Keratinocyte (primary cell): ENCODE results near the gene HNF1B. TPM values are rescaled to one million over a fixed set of nuclear protein-coding genes. Genes with fewer than 3 reads are reported as not detected.

Experiments
- DNase-seq: peaks from one replicate; pipeline ENCODE4 v3.0.0-alpha.2; 2011; ENCODE audit warnings: low read depth, missing footprints, low spot score
- FAIRE-seq: peaks from 2 replicates; lab custom pipeline; 2011; peaks lifted over from hg19 to GRCh38; lab: Jason Lieb, UNC
- H2AFZ ChIP-seq: 2 replicates; pipeline ENCODE4 v1.6.0; 2012; ENCODE audit warnings: low read length, control low read depth, inconsistent platforms; ENCODE audit not compliant: control insufficient read depth
- H3K27ac ChIP-seq: 2 replicates; pipeline ENCODE4 v1.5.1; 2011; ENCODE audit warnings: low read length; ENCODE audit not compliant: control insufficient read depth, insufficient read depth
- H3K27me3 ChIP-seq: 3 replicates; pipeline ENCODE4 v1.6.0; 2011; ENCODE audit warnings: low read length; ENCODE audit not compliant: control insufficient read depth, insufficient read depth; ENCODE audit errors: extremely low read depth
- H3K36me3 ChIP-seq, 2 experiments: 2 replicates in 1 of 2; 3 replicates in 1 of 2; pipeline ENCODE4 v1.5.1; 2011; ENCODE audit warnings: low read length in 2 of 2, mild to moderate bottlenecking in 1 of 2; ENCODE audit not compliant: control insufficient read depth in 2 of 2, insufficient read depth in 2 of 2; ENCODE audit errors: extremely low read depth in 1 of 2
- H3K4me1 ChIP-seq: 3 replicates; pipeline ENCODE4 v1.5.1; 2011; ENCODE audit warnings: low read length; ENCODE audit not compliant: control insufficient read depth, insufficient read depth; ENCODE audit errors: extremely low read depth
- H3K4me2 ChIP-seq: 3 replicates; pipeline ENCODE4 v1.6.0; 2011; ENCODE audit warnings: low read depth, low read length; ENCODE audit not compliant: control insufficient read depth, insufficient read depth; ENCODE audit errors: extremely low read depth
- H3K4me3 ChIP-seq, 3 experiments: fragments of 200-600 bp in 1 of 3; sonication (generic) in 1 of 3; 2 replicates in 2 of 3; 3 replicates in 1 of 3; pipeline ENCODE4 v1.5.1; 2011 to 2016; ENCODE audit warnings: low read length in 3 of 3, mild to moderate bottlenecking in 3 of 3, control low read depth in 2 of 3, inconsistent platforms in 1 of 3, low read depth in 1 of 3, mixed read lengths in 1 of 3, mixed run types in 1 of 3, moderate library complexity in 1 of 3; ENCODE audit not compliant: control insufficient read depth in 2 of 3, insufficient read depth in 2 of 3; ENCODE audit errors: extremely low read depth in 1 of 3
- H3K79me2 ChIP-seq: 2 replicates; pipeline ENCODE4 v1.6.0; 2012; ENCODE audit warnings: low read length; ENCODE audit not compliant: control insufficient read depth, insufficient read depth
- H3K9ac ChIP-seq: 3 replicates; pipeline ENCODE4 v1.6.0; 2011; ENCODE audit warnings: low read length; ENCODE audit not compliant: control insufficient read depth, insufficient read depth; ENCODE audit errors: extremely low read depth
- H3K9me1 ChIP-seq: 3 replicates; pipeline ENCODE4 v1.6.0; 2011; ENCODE audit warnings: low read length; ENCODE audit not compliant: control insufficient read depth, insufficient read depth; ENCODE audit errors: extremely low read depth
- H3K9me3 ChIP-seq: 2 replicates; pipeline ENCODE4 v1.5.1; 2012; ENCODE audit warnings: low read depth, low read length; ENCODE audit not compliant: control insufficient read depth
- H4K20me1 ChIP-seq: 3 replicates; pipeline ENCODE4 v1.6.0; 2011; ENCODE audit warnings: low read length; ENCODE audit not compliant: control insufficient read depth, insufficient read depth; ENCODE audit errors: extremely low read depth
- EZH2 ChIP-seq: IDR thresholded peaks from one replicate; pipeline ENCODE4 v1.6.1; 2012; ENCODE audit warnings: inconsistent platforms, mild to moderate bottlenecking, low read length, moderate library complexity
- dilution Hi-C: fragments of 300-500 bp; cut with MboI; formaldehyde crosslinking; loops from one replicate; pipeline ENCODE4 v1.7.0; 2020; ENCODE audit warnings: low sequenced_read_pairs; ENCODE audit not compliant: extremely low pct_ligation_motif_present
- polyA plus RNA-seq, 5 experiments: library from polyadenylated mRNA; depleted of rRNA in 3 of 5; stranded (reverse) in 3 of 5; stranded (forward) in 1 of 5; unstranded in 1 of 5; fragments of >200 nt; gene quantifications; 1 replicate in 1 of 5; 2 replicates in 3 of 5; 3 replicates in 1 of 5; pipeline versions ENCODE4 v1.2.1 to v1.2.3, GENCODE V29; 2011 to 2012; ENCODE audit warnings: missing spikeins in 2 of 5, low read depth in 1 of 5, low replicate concordance in 1 of 5
- TF ChIP-seq, protein P1 (sequence below), 3 experiments: IDR thresholded peaks in 1 of 3; conservative IDR thresholded peaks in 1 of 3; optimal IDR thresholded peaks in 1 of 3; 2 replicates in 2 of 3; 3 replicates in 1 of 3; pipeline versions ENCODE3 to v1.5.1; 2011; ENCODE audit warnings: low read length in 3 of 3, mild to moderate bottlenecking in 3 of 3, moderate library complexity in 2 of 3, control low read depth in 1 of 3, inconsistent platforms in 1 of 3; ENCODE audit not compliant: insufficient read depth in 2 of 3; ENCODE audit errors: extremely low read depth in 1 of 3

The HNF1B gene
- polyA plus RNA-seq, 1 donor (not counting 4 experiments of a cell fraction or from before 2014, with no cell fraction given) = not detected

GRCh38 chr17:37791447-37792399, 46.9 kb upstream of the HNF1B start:
- Histone ChIP-seq H3K4me2 (no peak overlapping the region), H2AFZ (no peak overlapping the region), H3K9me3 (no peaks in the 10 kb centered on the region), H3K4me3 (no peak overlapping the region), H3K4me1 (no peaks in the 10 kb centered on the region), H3K36me3 (no peaks in the 10 kb centered on the region), H3K27me3 (peaks cover 28% of the 10 kb centered on the region), H3K9me1 (no peaks in the 10 kb centered on the region), H4K20me1 (no peaks in the 10 kb centered on the region), H3K9ac (no peak overlapping the region), H3K27ac (no peak overlapping the region), H3K79me2 (no peaks in the 10 kb centered on the region)
- FAIRE-seq (no peak), DNase-seq (no peak)
- dilution Hi-C loops = no loop called here
- TF ChIP-seq EZH2 = no peak
- TF ChIP-seq, protein P1, sequence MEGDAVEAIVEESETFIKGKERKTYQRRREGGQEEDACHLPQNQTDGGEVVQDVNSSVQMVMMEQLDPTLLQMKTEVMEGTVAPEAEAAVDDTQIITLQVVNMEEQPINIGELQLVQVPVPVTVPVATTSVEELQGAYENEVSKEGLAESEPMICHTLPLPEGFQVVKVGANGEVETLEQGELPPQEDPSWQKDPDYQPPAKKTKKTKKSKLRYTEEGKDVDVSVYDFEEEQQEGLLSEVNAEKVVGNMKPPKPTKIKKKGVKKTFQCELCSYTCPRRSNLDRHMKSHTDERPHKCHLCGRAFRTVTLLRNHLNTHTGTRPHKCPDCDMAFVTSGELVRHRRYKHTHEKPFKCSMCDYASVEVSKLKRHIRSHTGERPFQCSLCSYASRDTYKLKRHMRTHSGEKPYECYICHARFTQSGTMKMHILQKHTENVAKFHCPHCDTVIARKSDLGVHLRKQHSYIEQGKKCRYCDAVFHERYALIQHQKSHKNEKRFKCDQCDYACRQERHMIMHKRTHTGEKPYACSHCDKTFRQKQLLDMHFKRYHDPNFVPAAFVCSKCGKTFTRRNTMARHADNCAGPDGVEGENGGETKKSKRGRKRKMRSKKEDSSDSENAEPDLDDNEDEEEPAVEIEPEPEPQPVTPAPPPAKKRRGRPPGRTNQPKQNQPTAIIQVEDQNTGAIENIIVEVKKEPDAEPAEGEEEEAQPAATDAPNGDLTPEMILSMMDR (optimal IDR thresholded peaks at IDR 0.05 in 1 of 3, IDR thresholded peaks at IDR 0.05 in 1 of 3, conservative IDR thresholded peaks at IDR 0.05 in 1 of 3; ENCODE audit: extremely low read depth in 1 of 3, insufficient read depth in 2 of 3, low read length in 3 of 3) = peak; percentile 38 to 54 (median 52)

DNA sequence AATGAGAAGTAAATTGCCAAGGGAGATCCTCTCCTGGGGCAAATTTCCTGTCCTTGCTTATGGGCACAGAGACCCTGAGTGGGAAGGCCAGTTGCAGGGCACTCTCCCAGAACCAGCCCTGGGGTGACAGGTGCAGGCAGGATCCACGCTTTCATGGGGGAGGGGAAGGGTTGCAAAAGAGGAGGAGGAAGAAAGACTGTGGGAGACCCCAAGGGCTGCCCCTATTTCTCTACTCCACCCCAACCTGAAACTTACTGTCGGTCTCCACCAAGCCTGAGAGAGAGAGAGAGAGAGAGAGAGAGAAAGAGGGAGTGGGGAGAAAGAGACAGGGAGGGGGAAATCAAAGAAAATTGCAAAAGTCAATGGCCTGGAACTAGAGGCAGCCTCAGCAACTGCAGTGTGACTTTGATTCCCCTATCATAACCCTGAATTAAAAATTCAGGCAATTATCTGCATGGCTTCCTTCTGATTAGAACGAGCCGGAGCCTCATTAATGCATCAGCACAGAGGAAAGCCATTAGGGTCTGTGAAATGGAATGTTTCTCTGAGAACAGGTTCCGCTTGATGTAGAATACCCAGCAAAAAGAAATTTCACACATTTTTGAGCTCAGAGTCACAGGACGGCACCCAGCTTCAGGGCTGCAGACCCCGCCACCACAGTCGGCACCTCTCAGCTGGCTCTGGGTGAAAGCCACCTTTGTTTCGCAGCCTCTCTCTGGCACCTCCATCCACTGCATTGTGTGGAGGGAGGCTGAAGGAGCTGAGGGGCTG, 45.1 kb upstream of the HNF1B start:
- dilution Hi-C loops = no loop called here
- no peaks in the 10 kb centered on the region for H3K9me1 ChIP-seq
- no peak overlapping the region for H3K27ac ChIP-seq
- H3K9me3 ChIP-seq = no peaks in the 10 kb centered on the region
- no peaks in the 10 kb centered on the region for H4K20me1 ChIP-seq
- H3K4me3 ChIP-seq = no peak overlapping the region
- H2AFZ ChIP-seq = no peak overlapping the region
- no peaks in the 10 kb centered on the region for H3K79me2 ChIP-seq
- TF ChIP-seq, protein P1 (optimal IDR thresholded peaks at IDR 0.05 in 1 of 3, IDR thresholded peaks at IDR 0.05 in 1 of 3, conservative IDR thresholded peaks at IDR 0.05 in 1 of 3; ENCODE audit: extremely low read depth in 1 of 3, insufficient read depth in 2 of 3, low read length in 3 of 3) = no peak
- no peak for TF ChIP-seq EZH2
- FAIRE-seq (no peak), DNase-seq (no peak)
- H3K36me3 ChIP-seq = no peaks in the 10 kb centered on the region
- no peak overlapping the region for H3K9ac ChIP-seq
- no peaks in the 10 kb centered on the region for H3K4me1 ChIP-seq
- peaks cover 19% of the 10 kb centered on the region for H3K27me3 ChIP-seq
- no peak overlapping the region for H3K4me2 ChIP-seq
